Chondrocyte (in vitro differentiated cells): Measurements from ENCODE around the gene BAG5. TPM values are rescaled to one million over a fixed set of nuclear protein-coding genes. Genes with fewer than 3 reads are reported as not detected.
A peak's percentile ranks its signal among the peaks of the same experiment; 100 is the strongest.

Experiments
- DNase-seq: peaks from one replicate; pipeline ENCODE4 v3.0.0; 2021; ENCODE audit warnings: mixed read lengths, low spot score
- H3K27ac Mint-ChIP-seq: one replicate; pipeline ENCODE4 v1.8.0; 2021; ENCODE audit warnings: mild to moderate bottlenecking, moderate library complexity, mixed read lengths; ENCODE audit not compliant: unreplicated experiment
- H3K27me3 Mint-ChIP-seq: 2 replicates; pipeline ENCODE4 v1.8.0; 2021; ENCODE audit warnings: low read depth, mixed read lengths
- H3K36me3 Mint-ChIP-seq: 2 replicates; pipeline ENCODE4 v1.8.0; 2021; ENCODE audit warnings: low read depth, mixed read lengths
- H3K4me1 Mint-ChIP-seq: 2 replicates; pipeline ENCODE4 v1.8.0; 2021; ENCODE audit warnings: low read depth, mild to moderate bottlenecking, mixed read lengths
- H3K4me3 Mint-ChIP-seq: one replicate; pipeline ENCODE4 v1.8.0; 2021; ENCODE audit warnings: mild to moderate bottlenecking, moderate library complexity, mixed read lengths; ENCODE audit not compliant: unreplicated experiment
- H3K9me3 Mint-ChIP-seq: 2 replicates; pipeline ENCODE4 v1.8.0; 2021; ENCODE audit warnings: low read depth, mixed read lengths
- CTCF ChIP-seq: fragments of 200-600 bp; sonication (generic); IDR thresholded peaks from 2 replicates; pipeline ENCODE4 v1.5.0; 2021; ENCODE audit warnings: antibody characterized with exemption, mild to moderate bottlenecking, moderate library complexity
- total RNA-seq: library from RNA; stranded (reverse); gene quantifications from 3 replicates; pipeline ENCODE4 v1.2.1, GENCODE V29; 2021

Gene BAG5
- total RNA-seq, 1 donor from 2014 or later = 22.6 TPM

GRCh38 chr14:103539056-103539825 lies 23.2 kb downstream of the BAG5 start:
- TF ChIP-seq CTCF = no peak
- H3K4me1 Mint-ChIP-seq = peaks cover 33% of the 10 kb centered on the region
- DNase-seq = no peak
- H3K27ac Mint-ChIP-seq = peak overlapping the region; percentile 22
- H3K36me3 Mint-ChIP-seq = no peaks in the 10 kb centered on the region
- no peaks in the 10 kb centered on the region for H3K9me3 Mint-ChIP-seq
- no peaks in the 10 kb centered on the region for H3K27me3 Mint-ChIP-seq
- H3K4me3 Mint-ChIP-seq = no peak overlapping the region

- no peak for TF ChIP-seq CTCF
- Mint-ChIP-seq H3K9me3 (no peaks in the 10 kb centered on the region), H3K36me3 (no peaks in the 10 kb centered on the region), H3K27ac (no peak overlapping the region), H3K4me1 (peaks cover 33% of the 10 kb centered on the region), H3K4me3 (no peak overlapping the region), H3K27me3 (no peaks in the 10 kb centered on the region)
- DNase-seq = no peak
Observed at GRCh38 chr14:103538291-103539055, 24.0 kb downstream of the BAG5 start.

GRCh38 chr14:103537175-103537990 lies 25.1 kb downstream of the BAG5 start:
- Mint-ChIP-seq H3K4me1 (peaks cover 33% of the 10 kb centered on the region), H3K4me3 (no peak overlapping the region), H3K9me3 (no peaks in the 10 kb centered on the region), H3K27ac (no peak overlapping the region), H3K27me3 (no peaks in the 10 kb centered on the region), H3K36me3 (no peaks in the 10 kb centered on the region)
- TF ChIP-seq CTCF = no peak
- no peak for DNase-seq

- Mint-ChIP-seq H3K9me3 (no peaks in the 10 kb centered on the region), H3K27ac (no peak overlapping the region), H3K4me3 (no peak overlapping the region), H3K4me1 (peaks cover 27% of the 10 kb centered on the region), H3K27me3 (no peaks in the 10 kb centered on the region), H3K36me3 (no peaks in the 10 kb centered on the region)
- no peak for TF ChIP-seq CTCF
- no peak for DNase-seq
Observed at GRCh38 chr14:103536693-103537092, 25.8 kb downstream of the BAG5 start.
